H1 (cell line): ENCODE data around the gene DHX34. TPM values are rescaled to one million over a fixed set of nuclear protein-coding genes. Genes with fewer than 3 reads are reported as not detected.

Experiments used
- CTCF ChIA-PET: fragments of 300-600 bp; sonication (Branson Sonifier 250); formaldehyde crosslinking; loops from one replicate; lab custom pipeline; 2021; ENCODE audit not compliant: partially characterized antibody; lab: Charles Lee
- POLR2A ChIA-PET: fragments of 300-600 bp; sonication (Branson Sonifier 250); formaldehyde crosslinking; loops from one replicate; lab custom pipeline; 2021; ENCODE audit warnings: inconsistent platforms; ENCODE audit not compliant: partially characterized antibody; lab: Charles Lee
- DNase-seq, 2 experiments: peaks; one replicate each; pipeline versions ENCODE4 v3.0.0 to v3.0.0-alpha.2; 2010 to 2022; ENCODE audit warnings: low spot score in 2 of 2, low read depth in 1 of 2, mixed read lengths in 1 of 2
- FAIRE-seq: peaks from 2 replicates; lab custom pipeline; 2011; peaks lifted over from hg19 to GRCh38; lab: Jason Lieb, UNC
- H2AFZ ChIP-seq: 2 replicates; pipeline ENCODE4 v1.8.1; 2012; ENCODE audit warnings: low read length, inconsistent platforms
- H2AK5ac ChIP-seq: 2 replicates; pipeline ENCODE4 v1.6.1; 2013; ENCODE audit warnings: low read depth, low read length
- H2BK120ac ChIP-seq: replicated peaks from 2 replicates; pipeline ENCODE3; 2013; ENCODE audit warnings: low read depth, low read length, inconsistent platforms
- H2BK12ac ChIP-seq: 2 replicates; pipeline ENCODE4 v1.6.1; 2013; ENCODE audit warnings: low read depth, low read length
- H2BK15ac ChIP-seq: 2 replicates; pipeline ENCODE4 v1.6.1; 2013; ENCODE audit warnings: low read length
- H2BK20ac ChIP-seq: 2 replicates; pipeline ENCODE4 v1.6.1; 2013; ENCODE audit warnings: low read length
- H2BK5ac ChIP-seq: 2 replicates; pipeline ENCODE4 v1.6.1; 2013; ENCODE audit warnings: low read depth, low read length
- H3K14ac ChIP-seq: 2 replicates; pipeline ENCODE4 v1.6.1; 2013; ENCODE audit warnings: inconsistent platforms; ENCODE audit not compliant: insufficient read length
- H3K18ac ChIP-seq: 2 replicates; pipeline ENCODE4 v1.6.1; 2013; ENCODE audit warnings: low read length; ENCODE audit errors: extremely low read depth
- H3K23ac ChIP-seq: 2 replicates; pipeline ENCODE4 v1.6.1; 2013; ENCODE audit warnings: inconsistent platforms; ENCODE audit not compliant: insufficient read length
- H3K23me2 ChIP-seq: 2 replicates; pipeline ENCODE4 v1.6.1; 2013; ENCODE audit warnings: low read depth, low read length
- H3K27ac ChIP-seq: 2 replicates; pipeline ENCODE4 v1.6.1; 2011; ENCODE audit warnings: low read depth, low read length, inconsistent platforms
- H3K27me3 ChIP-seq, 4 experiments: replicated peaks in 1 of 4; 1 replicate in 1 of 4; 2 replicates in 3 of 4; pipeline versions ENCODE4 v1.6.1 to v1.8.1; 2011 to 2013; ENCODE audit warnings: low read length in 3 of 4, mild to moderate bottlenecking in 3 of 4, inconsistent platforms in 2 of 4, mixed read lengths in 2 of 4, moderate library complexity in 1 of 4; ENCODE audit not compliant: control insufficient read depth in 3 of 4, insufficient read depth in 3 of 4; ENCODE audit errors: extremely low read depth in 1 of 4
- H3K36me3 ChIP-seq, 4 experiments: 2 replicates each; pipeline versions ENCODE4 v1.6.1 to v1.8.1; 2011 to 2013; ENCODE audit warnings: mild to moderate bottlenecking in 4 of 4, low read length in 3 of 4, moderate library complexity in 2 of 4, control low read depth in 1 of 4, inconsistent platforms in 1 of 4; ENCODE audit not compliant: insufficient read depth in 4 of 4, control insufficient read depth in 2 of 4
- H3K4ac ChIP-seq: replicated peaks from 2 replicates; pipeline ENCODE3; 2013; ENCODE audit warnings: low read length, low read depth, mixed read lengths, inconsistent platforms; ENCODE audit not compliant: insufficient read length
- H3K4me1 ChIP-seq, 4 experiments: replicated peaks in 1 of 4; 1 replicate in 1 of 4; 2 replicates in 3 of 4; pipeline versions ENCODE4 v1.6.1 to v1.8.1; 2011 to 2013; ENCODE audit warnings: low read length in 3 of 4, inconsistent platforms in 2 of 4, mixed read lengths in 1 of 4; ENCODE audit not compliant: insufficient read depth in 4 of 4, control insufficient read depth in 3 of 4
- H3K4me2 ChIP-seq, 2 experiments: 2 replicates each; pipeline versions ENCODE4 v1.6.1 to v1.8.1; 2011 to 2013; ENCODE audit warnings: low read depth in 2 of 2, low read length in 2 of 2, control low read depth in 1 of 2, inconsistent platforms in 1 of 2, mild to moderate bottlenecking in 1 of 2; ENCODE audit not compliant: insufficient read depth in 1 of 2
- H3K4me3 ChIP-seq, 4 experiments: fragments of 200-600, 300-600 bp in 1 of 4; sonication (generic), shearing (Covaris generic), sonication (Bioruptor Twin) in 1 of 4; 2 replicates each; pipeline versions ENCODE4 v1.5.1 to v1.8.1; 2011 to 2016; ENCODE audit warnings: low read length in 4 of 4, low read depth in 3 of 4, control low read depth in 2 of 4, inconsistent platforms in 2 of 4, mild to moderate bottlenecking in 2 of 4, mixed read lengths in 1 of 4, moderate library complexity in 1 of 4; ENCODE audit not compliant: insufficient read depth in 2 of 4; ENCODE audit errors: extremely low read depth in 1 of 4
- H3K56ac ChIP-seq: replicated peaks from 2 replicates; pipeline ENCODE3; 2013; ENCODE audit warnings: low read depth, mild to moderate bottlenecking, mixed read lengths, low read length, inconsistent platforms; ENCODE audit not compliant: insufficient read length
- H3K79me1 ChIP-seq: 2 replicates; pipeline ENCODE4 v1.6.1; 2013; ENCODE audit warnings: low read depth, low read length, control low read depth
- H3K79me2 ChIP-seq, 2 experiments: 2 replicates each; pipeline versions ENCODE4 v1.6.1 to v1.8.1; 2012 to 2013; ENCODE audit warnings: low read length in 2 of 2, mild to moderate bottlenecking in 2 of 2, inconsistent platforms in 1 of 2; ENCODE audit not compliant: insufficient read depth in 2 of 2, control insufficient read depth in 1 of 2
- H3K9ac ChIP-seq, 4 experiments: replicated peaks in 1 of 4; 1 replicate in 1 of 4; 2 replicates in 3 of 4; pipeline versions ENCODE4 v1.6.1 to v1.8.1; 2011 to 2013; ENCODE audit warnings: low read depth in 3 of 4, low read length in 3 of 4, control low read depth in 2 of 4, mild to moderate bottlenecking in 2 of 4, moderate library complexity in 2 of 4, inconsistent platforms in 1 of 4; ENCODE audit errors: extremely low read depth in 1 of 4
- H3K9me3 ChIP-seq, 2 experiments: 2 replicates each; pipeline versions ENCODE4 v1.6.1 to v1.8.1; 2012 to 2013; ENCODE audit warnings: mild to moderate bottlenecking in 2 of 2, moderate library complexity in 2 of 2, control low read depth in 1 of 2, inconsistent platforms in 1 of 2, low read depth in 1 of 2, low read length in 1 of 2, mixed read lengths in 1 of 2; ENCODE audit not compliant: insufficient read depth in 2 of 2
- H4K20me1 ChIP-seq, 2 experiments: replicated peaks in 1 of 2; 2 replicates each; pipeline versions ENCODE3 to v1.8.1; 2011 to 2013; ENCODE audit warnings: inconsistent platforms in 2 of 2, low read length in 2 of 2, mild to moderate bottlenecking in 1 of 2; ENCODE audit not compliant: insufficient read depth in 2 of 2, control insufficient read depth in 1 of 2
- H4K5ac ChIP-seq: 2 replicates; pipeline ENCODE4 v1.6.1; 2013; ENCODE audit warnings: low read length, low read depth, mixed read lengths, inconsistent platforms; ENCODE audit not compliant: insufficient read length
- H4K8ac ChIP-seq: 2 replicates; pipeline ENCODE4 v1.8.0; 2013; ENCODE audit warnings: mild to moderate bottlenecking, moderate library complexity, low read length, inconsistent platforms; ENCODE audit not compliant: insufficient read depth; ENCODE audit errors: extremely low read depth
- H4K91ac ChIP-seq: replicated peaks from 2 replicates; pipeline ENCODE3; 2013; ENCODE audit warnings: low read length, mixed read lengths, inconsistent platforms; ENCODE audit not compliant: insufficient read length
- CEBPB ChIP-seq: IDR thresholded peaks from 2 replicates; pipeline ENCODE4 v1.6.1; 2012; ENCODE audit warnings: low read depth, low read length
- SRF ChIP-seq: IDR thresholded peaks from 2 replicates; pipeline ENCODE4 v1.6.1; 2011; ENCODE audit warnings: mild to moderate bottlenecking, low read depth, low read length, moderate library complexity
- YY1 ChIP-seq: IDR thresholded peaks from 2 replicates; pipeline ENCODE4 v1.6.1; 2011; ENCODE audit warnings: low read depth, mild to moderate bottlenecking, low read length
- WGBS, 2 experiments: shearing (Covaris generic) in 1 of 2; methylation state at CpG; one replicate each; pipeline versions ENCODE4 v1.1.6 to v1.1.7; 2013 to 2015; ENCODE audit warnings: low lambda C conversion rate in 2 of 2, mixed read lengths in 2 of 2, inconsistent platforms in 1 of 2, low coverage in 1 of 2, missing lambda C conversion rate in 1 of 2; ENCODE audit not compliant: insufficient replicate concordance in 2 of 2, insufficient coverage in 1 of 2, insufficient read length in 1 of 2; ENCODE audit errors: extremely low coverage in 1 of 2, missing lambda C conversion rate in 1 of 2; 5-methylcytosine and 5-hydroxymethylcytosine counted together
- polyA plus RNA-seq, 7 experiments: library from polyadenylated mRNA; depleted of rRNA in 3 of 7; stranded (reverse) in 5 of 7; unstranded in 2 of 7; fragments of >200 nt in 5 of 7; fragments of 200-250 nt in 2 of 7; gene quantifications; 1 replicate in 5 of 7; 2 replicates in 1 of 7; 4 replicates in 1 of 7; pipeline versions ENCODE4 v1.2.1 to v1.2.3, GENCODE V29; 2011 to 2013; ENCODE audit warnings: missing spikeins in 2 of 7, mixed read lengths in 2 of 7
- total RNA-seq: library from RNA; stranded (reverse); fragmentation: NEBNext Ultra II Directional; extraction: Animal tissue kit (Norgen Biotek cat#: 25700); gene quantifications from 2 replicates; pipeline ENCODE4 v1.2.1, GENCODE V29; 2021

The DHX34 gene
- total and polyA plus RNA-seq, 2 of the 8 experiments (the other 6 are each of a cell fraction or from before 2014, with no cell fraction given): 17.5 to 24.3 TPM

GRCh38 chr19:47316513-47316912 lies 32.6 kb upstream of the DHX34 start:
- Histone ChIP-seq H3K18ac (no peak overlapping the region), H2BK15ac (no peak overlapping the region), H2BK12ac (no peak overlapping the region), H2BK5ac (no peak overlapping the region), H3K79me1 (no peaks in the 10 kb centered on the region), H3K9ac (no peak overlapping the region), H3K27me3 (no peaks in the 10 kb centered on the region), H3K56ac (no peak overlapping the region), H4K20me1 (no peaks in the 10 kb centered on the region), H3K23me2 (no peaks in the 10 kb centered on the region; the same call in 1 of the 2 replicates), H3K79me2 (no peaks in the 10 kb centered on the region), H3K4me1 (no peaks in the 10 kb centered on the region), H2BK120ac (no peak overlapping the region), H2AFZ (no peak overlapping the region), H4K8ac (no peak overlapping the region), H2AK5ac (no peak overlapping the region), H3K36me3 (no peaks in the 10 kb centered on the region), H3K4ac (no peak overlapping the region), H3K14ac (no peak overlapping the region), H3K4me2 (no peak overlapping the region), H3K9me3 (no peaks in the 10 kb centered on the region), H4K91ac (no peak overlapping the region), H3K4me3 (no peak overlapping the region), H3K27ac (no peak overlapping the region), H3K23ac (no peak overlapping the region), H4K5ac (no peak overlapping the region), H2BK20ac (no peak overlapping the region)
- WGBS, 2 experiments: 85% methylated on average over 4 of the region's 4 CpGs; no CpG with 5 or more reads in 1 of the 2 experiments
- DNase-seq: no peak
- ChIA-PET CTCF (interaction anchor here (0.7 to 2.1 kb wide), 3 partner anchors 12 to 87 kb away, joined by 3 to 7 read pairs (median 3); no protein-coding TSS in a partner anchor), POLR2A (no interaction called here)
- FAIRE-seq: no peak
- TF ChIP-seq CEBPB (no peak), SRF (no peak), YY1 (no peak)
